K562 (cell line): Measurements from ENCODE around the gene CLDN15. TPM values are rescaled to one million over a fixed set of nuclear protein-coding genes. Genes with fewer than 3 reads are reported as not detected.

Experiments
- ATAC-seq: fragments of 200-7000 bp; cut with Tn5 transposase; 3 replicates; pipeline ENCODE4 v1.9.1; 2020; ENCODE audit warnings: moderate library complexity
- BruUV-seq: library from RNA; stranded (reverse); fragments of 400-500 nt; replicated peaks from 2 replicates; lab custom pipeline; 2021; lab: Mats Ljungman, UMichigan
- CTCF ChIA-PET: fragments of 300-600 bp; formaldehyde crosslinking; extraction: SDS; loops from one replicate; lab custom pipeline; 2021; ENCODE audit warnings: low intra/inter-chr PET ratio; lab: Yijun Ruan, JAX
- POLR2A ChIA-PET: fragments of 300-600, 350-650 bp; sonication (Branson Sonifier 250); formaldehyde crosslinking; extraction: SDS; loops from one replicate; lab custom pipeline; 2021; ENCODE audit warnings: antibody characterized with exemption, inconsistent platforms; lab: Yijun Ruan, JAX
- DNase-seq, 4 experiments: peaks; one replicate each; pipeline versions ENCODE4 v3.0.0 to v3.0.0-alpha.2; 2011 to 2018; ENCODE audit warnings: low spot score in 3 of 4, mixed read lengths in 3 of 4; ENCODE audit errors: extremely low read depth in 1 of 4
- FAIRE-seq: peaks from 2 replicates; lab custom pipeline; 2011; peaks lifted over from hg19 to GRCh38; lab: Jason Lieb, UNC
- H2AFZ ChIP-seq: 2 replicates; pipeline ENCODE4 v1.6.0; 2011; ENCODE audit warnings: low read depth, low read length, control low read depth, inconsistent platforms
- H3K27ac ChIP-seq: fragments of 200-600 bp; 3 replicates; pipeline ENCODE4 v1.8.0; 2011; ENCODE audit warnings: low read depth, mild to moderate bottlenecking, control low read depth, inconsistent platforms, low read length, moderate library complexity, mixed read lengths; ENCODE audit errors: extremely low read depth
- H3K27me3 ChIP-seq, 2 experiments: fragments of 300-600 bp in 1 of 2; 2 replicates in 1 of 2; 3 replicates in 1 of 2; pipeline versions ENCODE4 v1.6.0 to v1.8.0; 2011; ENCODE audit warnings: inconsistent platforms in 2 of 2, low read length in 2 of 2, mild to moderate bottlenecking in 1 of 2, mixed read lengths in 1 of 2, moderate library complexity in 1 of 2; ENCODE audit not compliant: control insufficient read depth in 2 of 2, insufficient read depth in 2 of 2
- H3K36me3 ChIP-seq: fragments of 300-600 bp; 3 replicates; pipeline ENCODE4 v1.8.0; 2011; ENCODE audit warnings: mild to moderate bottlenecking, low read length, inconsistent platforms; ENCODE audit not compliant: control insufficient read depth, insufficient read depth
- H3K4me1 ChIP-seq, 2 experiments: fragments of 200-600 bp in 1 of 2; replicated peaks in 1 of 2; 2 replicates in 1 of 2; 3 replicates in 1 of 2; pipeline versions ENCODE4 v1.5.1 to v1.8.0; 2011; ENCODE audit warnings: inconsistent platforms in 2 of 2, low read length in 2 of 2, mild to moderate bottlenecking in 1 of 2, mixed read lengths in 1 of 2, moderate library complexity in 1 of 2; ENCODE audit not compliant: control insufficient read depth in 2 of 2, insufficient read depth in 2 of 2
- H3K4me2 ChIP-seq: 2 replicates; pipeline ENCODE4 v1.6.1; 2011; ENCODE audit warnings: low read length, control low read depth, inconsistent platforms, mixed read lengths; ENCODE audit not compliant: insufficient read depth
- H3K4me3 ChIP-seq: fragments of 200-600 bp; sonication (generic), shearing (Covaris generic); 2 replicates; pipeline ENCODE4 v1.5.1; 2016; ENCODE audit warnings: control low read depth, inconsistent platforms
- H3K79me2 ChIP-seq: fragments of 200-600 bp; 3 replicates; pipeline ENCODE4 v1.8.0; 2011; ENCODE audit warnings: low read length, inconsistent platforms; ENCODE audit not compliant: control insufficient read depth, insufficient read depth
- H3K9ac ChIP-seq, 2 experiments: 2 replicates each; pipeline versions ENCODE4 v1.6.0 to v1.6.1; 2011; ENCODE audit warnings: low read depth in 2 of 2, low read length in 2 of 2, control low read depth in 1 of 2, inconsistent platforms in 1 of 2, mild to moderate bottlenecking in 1 of 2, mixed read lengths in 1 of 2; ENCODE audit not compliant: insufficient read depth in 1 of 2
- H3K9me1 ChIP-seq: one replicate; pipeline ENCODE4 v1.6.0; 2011; ENCODE audit warnings: inconsistent platforms, mild to moderate bottlenecking, low read length, moderate library complexity; ENCODE audit not compliant: control insufficient read depth, insufficient read depth
- H3K9me3 ChIP-seq: replicated peaks from 2 replicates; pipeline ENCODE4 v1.5.1; 2011; ENCODE audit warnings: low read depth, low read length, inconsistent platforms; ENCODE audit not compliant: control insufficient read depth, insufficient read depth
- H4K20me1 ChIP-seq: replicated peaks from 2 replicates; pipeline ENCODE4 v1.6.1; 2011; ENCODE audit warnings: low read length, inconsistent platforms, mixed read lengths; ENCODE audit not compliant: control insufficient read depth, insufficient read depth
- DNMT1 ChIP-seq: fragments of 450-650 bp; IDR thresholded peaks from 2 replicates; pipeline ENCODE4 v1.6.1; 2016; ENCODE audit warnings: antibody characterized with exemption, mild to moderate bottlenecking
- GATA2 ChIP-seq: sonication (generic); formaldehyde crosslinking; IDR thresholded peaks from 2 replicates; pipeline ENCODE4 v1.4.0; 2020; ENCODE audit warnings: mild to moderate bottlenecking, missing genetic modification reagents
- IRF2 ChIP-seq: sonication (generic); formaldehyde crosslinking; IDR thresholded peaks from 2 replicates; pipeline ENCODE4 v1.8.1; 2022; ENCODE audit warnings: mild to moderate bottlenecking, missing genetic modification reagents
- NFXL1 ChIP-seq: fragments of 450-650 bp; formaldehyde crosslinking; IDR thresholded peaks from 2 replicates; pipeline ENCODE4 v1.4.0; 2021; ENCODE audit warnings: mild to moderate bottlenecking
- POLR2G ChIP-seq: fragments of 200-400 bp; formaldehyde crosslinking; IDR thresholded peaks from 2 replicates; pipeline ENCODE4 v1.6.1; 2017; ENCODE audit warnings: low read depth, mild to moderate bottlenecking, antibody characterized with exemption, low read length, moderate library complexity
- POLR2H ChIP-seq: IDR thresholded peaks from 2 replicates; pipeline ENCODE4 v1.6.1; 2016; ENCODE audit warnings: missing genetic modification characterization, low read depth, mild to moderate bottlenecking, control low read depth, missing compliant biosample characterization, moderate library complexity
- RAD51 ChIP-seq: fragments of 450-650 bp; IDR thresholded peaks from 2 replicates; pipeline ENCODE4 v1.7.1; 2016; ENCODE audit warnings: low read depth, mild to moderate bottlenecking, borderline replicate concordance
- RBFOX2 ChIP-seq: fragments of 200-400 bp; formaldehyde crosslinking; IDR thresholded peaks from 2 replicates; pipeline ENCODE4 v1.6.1; 2017; ENCODE audit warnings: low read depth, mild to moderate bottlenecking, low read length, moderate library complexity
- RBM25 ChIP-seq: fragments of 200-400 bp; formaldehyde crosslinking; IDR thresholded peaks from 2 replicates; pipeline ENCODE4 v1.6.1; 2018; ENCODE audit warnings: low read length, low read depth, moderate library complexity; ENCODE audit not compliant: severe bottlenecking
- RFX7 ChIP-seq: fragments of 250-450 bp; sonication (Bioruptor Pico); IDR thresholded peaks from 2 replicates; pipeline ENCODE4 v1.5.1; 2021; ENCODE audit warnings: mild to moderate bottlenecking
- SLC30A9 ChIP-seq: fragments of 250-450 bp; sonication (Bioruptor Pico); IDR thresholded peaks from 2 replicates; pipeline ENCODE4 v1.8.0; 2022; ENCODE audit warnings: mild to moderate bottlenecking, moderate library complexity
- SMAD3 ChIP-seq: fragments of 450-650 bp; formaldehyde crosslinking; conservative IDR thresholded peaks from 2 replicates; pipeline ENCODE4 v1.4.0; 2020; ENCODE audit warnings: mild to moderate bottlenecking
- SNIP1 ChIP-seq: fragments of 450-650 bp; IDR thresholded peaks from 2 replicates; pipeline ENCODE4 v1.7.1; 2017; ENCODE audit warnings: low read depth, mild to moderate bottlenecking
- ZNF24 ChIP-seq: fragments of 450-650 bp; IDR thresholded peaks from 2 replicates; pipeline ENCODE4 v1.6.1; 2016
- ZNF707 ChIP-seq: fragments of 250-450 bp; sonication (Bioruptor Pico); conservative IDR thresholded peaks from 2 replicates; pipeline ENCODE4 v1.8.0; 2022; ENCODE audit warnings: inconsistent platforms, mild to moderate bottlenecking, moderate library complexity
- WGBS: fragments of 100-300 bp; shearing (Covaris generic); methylation state at CpG from one replicate; pipeline ENCODE4 v1.1.6; 2016; ENCODE audit warnings: low coverage, mixed read lengths; ENCODE audit not compliant: insufficient coverage; ENCODE audit errors: missing lambda C conversion rate; 5-methylcytosine and 5-hydroxymethylcytosine counted together
- in situ Hi-C: fragments of 300-500 bp; cut with MboI; formaldehyde crosslinking; loops from 4 replicates; pipeline ENCODE4 v1.15.0; 2018; ENCODE audit warnings: inconsistent platforms, mixed read lengths
- intact Hi-C: fragments of 100-400 bp; cut with micrococcal nuclease; formaldehyde crosslinking; loops from 2 replicates; pipeline ENCODE4 v1.14.2; 2022
- polyA plus RNA-seq, 8 experiments: library from polyadenylated mRNA; depleted of rRNA in 4 of 8; stranded (reverse) in 5 of 8; unstranded in 3 of 8; fragments of >200 nt; fragmentation: Nextera tagmentation in 2 of 8; fragmentation: Illumina TruSeq in 1 of 8; extraction: Ambion mirVana in 2 of 8; extraction: Trizol in 1 of 8; gene quantifications; 2 replicates each; pipeline versions ENCODE4 v1.2.1 to v1.2.3, GENCODE V29; 2011 to 2014; ENCODE audit warnings: inconsistent platforms in 1 of 8, missing spikeins in 1 of 8
- total RNA-seq, 7 experiments: library from RNA; depleted of rRNA in 6 of 7; stranded (reverse); fragments of >200 nt in 6 of 7; fragmentation: Illumina TruSeq in 2 of 7; extraction: Trizol in 2 of 7; gene quantifications; 2 replicates each; pipeline versions ENCODE4 v1.2.1 to v1.2.3, GENCODE V29; 2011 to 2021; ENCODE audit warnings: low replicate concordance in 1 of 7
- TF ChIP-seq, protein P1 (sequence below): fragments of 250-450 bp; sonication (Bioruptor Pico); IDR thresholded peaks from 2 replicates; pipeline ENCODE4 v1.9.0; 2021; ENCODE audit warnings: mild to moderate bottlenecking, inconsistent platforms
- TF ChIP-seq, protein P2 (sequence below), 2 experiments: fragments of 150-350 bp in 1 of 2; IDR thresholded peaks; 2 replicates each; pipeline ENCODE4 v1.6.1; 2012 to 2016; ENCODE audit warnings: low read depth in 2 of 2, low read length in 2 of 2, mild to moderate bottlenecking in 1 of 2, moderate library complexity in 1 of 2

The CLDN15 gene
- total and polyA plus RNA-seq, 9 of the 15 experiments (the other 6 are each of a cell fraction or from before 2014, with no cell fraction given): 0.32 to 14.5 (median 7.4) TPM

DNA sequence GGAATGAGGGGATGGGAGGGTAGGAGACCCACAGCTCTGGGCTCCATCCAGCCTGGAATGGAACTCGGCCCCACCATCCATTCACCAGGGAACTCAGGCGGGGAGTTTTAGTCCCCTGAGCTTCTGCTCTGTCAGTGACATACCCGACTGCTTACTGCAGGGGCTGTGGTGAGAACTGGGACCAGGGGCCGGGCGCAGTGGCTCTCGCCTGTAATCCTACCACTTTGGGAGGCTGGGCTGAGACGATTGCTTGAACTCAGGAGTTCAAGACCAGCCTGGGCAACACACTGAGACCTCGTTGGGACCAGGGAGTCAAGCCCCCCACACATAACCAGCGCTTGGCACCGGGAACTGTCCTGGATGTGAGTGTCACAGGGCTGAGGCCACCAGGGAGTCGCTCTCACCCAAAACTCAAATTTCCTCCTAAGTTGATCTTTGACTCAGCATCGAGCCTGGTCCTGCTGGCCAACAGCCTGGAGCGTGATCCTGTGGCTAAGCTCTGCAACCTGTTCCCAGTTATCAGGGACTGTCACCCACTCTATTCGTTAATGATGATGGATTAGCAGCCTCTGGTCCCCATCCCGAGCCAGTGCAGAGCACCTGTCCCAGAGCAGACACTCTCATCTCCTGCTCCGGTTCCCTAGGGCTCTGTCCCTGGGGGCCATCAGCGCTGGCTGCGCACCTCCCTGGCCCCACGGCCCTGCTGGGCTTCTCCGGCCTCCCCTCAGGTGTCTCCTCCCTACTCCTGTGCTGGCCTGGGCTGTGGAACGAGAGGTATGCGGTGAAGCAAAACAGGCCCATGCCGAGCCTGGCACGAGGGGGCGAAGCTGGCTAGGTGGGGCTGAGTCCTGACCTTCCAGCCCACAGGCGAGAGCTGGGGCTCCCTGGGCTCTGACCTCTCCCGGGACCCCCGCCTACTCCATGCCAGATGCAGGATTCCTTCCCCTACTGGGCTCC is 902 bp upstream of the CLDN15 start:
- in situ Hi-C loops (no loop called here), intact Hi-C loops (no loop called here)
- FAIRE-seq: no peak
- no peaks in the 10 kb centered on the region for H3K9me3 ChIP-seq
- no TSS peak for BruUV-seq
- H3K36me3 ChIP-seq: peaks cover 53% of the 10 kb centered on the region
- peak overlapping the region in 1 of 2 experiments; percentile 9; a peak in 2 of 4 replicates for H3K9ac ChIP-seq
- no peak for DNase-seq
- no peaks in the 10 kb centered on the region for H3K9me1 ChIP-seq
- ChIA-PET CTCF (no interaction called here), POLR2A (interaction anchor here (0.6 to 1.7 kb wide), 2 partner anchors 21 to 36 kb away, joined by 3 to 7 read pairs; partner anchors contain the start of genes PLOD3 and ZNHIT1)
- H2AFZ ChIP-seq: no peak overlapping the region
- no peak overlapping the region for H3K4me2 ChIP-seq
- ATAC-seq: no peak
- peaks cover 20 to 78% of the 10 kb centered on the region in 2 experiments; a peak in 4 of 5 replicates for H3K4me1 ChIP-seq
- no peaks in the 10 kb centered on the region for H3K27me3 ChIP-seq
- WGBS: 83% methylated on average over 27 of the region's 28 CpGs
- no peak overlapping the region; the same call in 2 of the 3 replicates for H3K27ac ChIP-seq
- peaks cover 7% of the 10 kb centered on the region; the same call in 1 of the 2 replicates for H4K20me1 ChIP-seq
- H3K4me3 ChIP-seq: no peak overlapping the region
- H3K79me2 ChIP-seq: peaks cover 18% of the 10 kb centered on the region
- TF ChIP-seq, protein P1, sequence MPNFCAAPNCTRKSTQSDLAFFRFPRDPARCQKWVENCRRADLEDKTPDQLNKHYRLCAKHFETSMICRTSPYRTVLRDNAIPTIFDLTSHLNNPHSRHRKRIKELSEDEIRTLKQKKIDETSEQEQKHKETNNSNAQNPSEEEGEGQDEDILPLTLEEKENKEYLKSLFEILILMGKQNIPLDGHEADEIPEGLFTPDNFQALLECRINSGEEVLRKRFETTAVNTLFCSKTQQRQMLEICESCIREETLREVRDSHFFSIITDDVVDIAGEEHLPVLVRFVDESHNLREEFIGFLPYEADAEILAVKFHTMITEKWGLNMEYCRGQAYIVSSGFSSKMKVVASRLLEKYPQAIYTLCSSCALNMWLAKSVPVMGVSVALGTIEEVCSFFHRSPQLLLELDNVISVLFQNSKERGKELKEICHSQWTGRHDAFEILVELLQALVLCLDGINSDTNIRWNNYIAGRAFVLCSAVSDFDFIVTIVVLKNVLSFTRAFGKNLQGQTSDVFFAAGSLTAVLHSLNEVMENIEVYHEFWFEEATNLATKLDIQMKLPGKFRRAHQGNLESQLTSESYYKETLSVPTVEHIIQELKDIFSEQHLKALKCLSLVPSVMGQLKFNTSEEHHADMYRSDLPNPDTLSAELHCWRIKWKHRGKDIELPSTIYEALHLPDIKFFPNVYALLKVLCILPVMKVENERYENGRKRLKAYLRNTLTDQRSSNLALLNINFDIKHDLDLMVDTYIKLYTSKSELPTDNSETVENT (CRISPR knock-in tag): no peak
- TF ChIP-seq POLR2G: peak; percentile 58
- no peak for TF ChIP-seq ZNF24
- TF ChIP-seq RBFOX2: peak; percentile 50
- no peak for TF ChIP-seq ZNF707 (CRISPR knock-in tag)
- TF ChIP-seq GATA2 (CRISPR knock-in tag): no peak
- TF ChIP-seq RAD51: no peak
- TF ChIP-seq, protein P2, sequence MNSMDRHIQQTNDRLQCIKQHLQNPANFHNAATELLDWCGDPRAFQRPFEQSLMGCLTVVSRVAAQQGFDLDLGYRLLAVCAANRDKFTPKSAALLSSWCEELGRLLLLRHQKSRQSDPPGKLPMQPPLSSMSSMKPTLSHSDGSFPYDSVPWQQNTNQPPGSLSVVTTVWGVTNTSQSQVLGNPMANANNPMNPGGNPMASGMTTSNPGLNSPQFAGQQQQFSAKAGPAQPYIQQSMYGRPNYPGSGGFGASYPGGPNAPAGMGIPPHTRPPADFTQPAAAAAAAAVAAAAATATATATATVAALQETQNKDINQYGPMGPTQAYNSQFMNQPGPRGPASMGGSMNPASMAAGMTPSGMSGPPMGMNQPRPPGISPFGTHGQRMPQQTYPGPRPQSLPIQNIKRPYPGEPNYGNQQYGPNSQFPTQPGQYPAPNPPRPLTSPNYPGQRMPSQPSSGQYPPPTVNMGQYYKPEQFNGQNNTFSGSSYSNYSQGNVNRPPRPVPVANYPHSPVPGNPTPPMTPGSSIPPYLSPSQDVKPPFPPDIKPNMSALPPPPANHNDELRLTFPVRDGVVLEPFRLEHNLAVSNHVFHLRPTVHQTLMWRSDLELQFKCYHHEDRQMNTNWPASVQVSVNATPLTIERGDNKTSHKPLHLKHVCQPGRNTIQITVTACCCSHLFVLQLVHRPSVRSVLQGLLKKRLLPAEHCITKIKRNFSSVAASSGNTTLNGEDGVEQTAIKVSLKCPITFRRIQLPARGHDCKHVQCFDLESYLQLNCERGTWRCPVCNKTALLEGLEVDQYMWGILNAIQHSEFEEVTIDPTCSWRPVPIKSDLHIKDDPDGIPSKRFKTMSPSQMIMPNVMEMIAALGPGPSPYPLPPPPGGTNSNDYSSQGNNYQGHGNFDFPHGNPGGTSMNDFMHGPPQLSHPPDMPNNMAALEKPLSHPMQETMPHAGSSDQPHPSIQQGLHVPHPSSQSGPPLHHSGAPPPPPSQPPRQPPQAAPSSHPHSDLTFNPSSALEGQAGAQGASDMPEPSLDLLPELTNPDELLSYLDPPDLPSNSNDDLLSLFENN (IDR thresholded peaks at IDR 0.05; ENCODE audit: low read depth in 2 of 2, low read length in 2 of 2): no peak
- no peak for TF ChIP-seq NFXL1 (CRISPR knock-in tag)
- no peak for TF ChIP-seq SMAD3
- TF ChIP-seq RBM25: no peak
- no peak for TF ChIP-seq IRF2 (CRISPR knock-in tag)
- TF ChIP-seq SLC30A9 (CRISPR knock-in tag): no peak
- TF ChIP-seq DNMT1: no peak
- TF ChIP-seq RFX7 (CRISPR knock-in tag): no peak
- TF ChIP-seq SNIP1: no peak
- TF ChIP-seq POLR2H (tag): no peak
